ENCODE data around the gene WDFY1.

Gene WDFY1

GRCh38 chr2:223929571-223930102 is 15.5 kb downstream of the WDFY1 start:
- no peak for DNase-seq

GRCh38 chr2:223928113-223929006 is 16.8 kb downstream of the WDFY1 start:
- DNase-seq: no peak

- DNase-seq: no peak
Observed at GRCh38 chr2:223925106-223925505, 20.0 kb downstream of the WDFY1 start.

- DNase-seq: no peak
Observed at GRCh38 chr2:223923976-223924375, 21.2 kb downstream of the WDFY1 start.

- DNase-seq: no peak
Observed at GRCh38 chr2:223922308-223922707, 22.8 kb downstream of the WDFY1 start.

GRCh38 chr2:223921204-223921603 is 23.9 kb downstream of the WDFY1 start:
- DNase-seq: no peak

- no peak for DNase-seq
Observed at GRCh38 chr2:223920109-223920508, 25.0 kb downstream of the WDFY1 start.

GRCh38 chr2:223918671-223919134 is 26.4 kb downstream of the WDFY1 start:
- no peak for DNase-seq

- DNase-seq: no peak
Observed at GRCh38 chr2:223916181-223916920, 28.8 kb downstream of the WDFY1 start.

- no peak for DNase-seq
Observed at GRCh38 chr2:223915071-223915470, 30.1 kb downstream of the WDFY1 start.

- DNase-seq: no peak
Observed at GRCh38 chr2:223914324-223914723, 30.8 kb downstream of the WDFY1 start.

- no peak for DNase-seq
Observed at GRCh38 chr2:223909001-223909741, 36.0 kb downstream of the WDFY1 start.

GRCh38 chr2:223908304-223908998 is 36.7 kb downstream of the WDFY1 start:
- DNase-seq: no peak

GRCh38 chr2:223905996-223906395 is 39.1 kb downstream of the WDFY1 start:
- no peak for DNase-seq

GRCh38 chr2:223901854-223902253 is 43.3 kb downstream of the WDFY1 start:
- no peak for DNase-seq

GRCh38 chr2:223901311-223901710 is 43.8 kb downstream of the WDFY1 start:
- DNase-seq: no peak

GRCh38 chr2:223900531-223900930 is 44.6 kb downstream of the WDFY1 start:
- no peak for DNase-seq

- DNase-seq: no peak
Observed at GRCh38 chr2:223900066-223900465, 45.1 kb downstream of the WDFY1 start.

- no peak for DNase-seq
Observed at GRCh38 chr2:223897669-223898330, 47.3 kb downstream of the WDFY1 start.

GRCh38 chr2:223896833-223897311 is 48.3 kb downstream of the WDFY1 start:
- peak; percentile 39 for DNase-seq

GRCh38 chr2:223894968-223895367 is 50.2 kb downstream of the WDFY1 start:
- DNase-seq: no peak

GRCh38 chr2:223894009-223894408 is 51.1 kb downstream of the WDFY1 start:
- DNase-seq: no peak

Data from KG1 (cell line).